HUDEP-2 (cell line): ENCODE results near the gene GPC5.
A peak's percentile ranks its signal among the peaks of the same experiment; 100 is the strongest.

Experiments used
- DNase-seq, 76 experiments: peaks; one replicate each; lab custom pipeline; 2025; ENCODE audit not compliant: unreplicated experiment in 76 of 76; lab: John Stamatoyannopoulos, UW

Gene GPC5

DNA sequence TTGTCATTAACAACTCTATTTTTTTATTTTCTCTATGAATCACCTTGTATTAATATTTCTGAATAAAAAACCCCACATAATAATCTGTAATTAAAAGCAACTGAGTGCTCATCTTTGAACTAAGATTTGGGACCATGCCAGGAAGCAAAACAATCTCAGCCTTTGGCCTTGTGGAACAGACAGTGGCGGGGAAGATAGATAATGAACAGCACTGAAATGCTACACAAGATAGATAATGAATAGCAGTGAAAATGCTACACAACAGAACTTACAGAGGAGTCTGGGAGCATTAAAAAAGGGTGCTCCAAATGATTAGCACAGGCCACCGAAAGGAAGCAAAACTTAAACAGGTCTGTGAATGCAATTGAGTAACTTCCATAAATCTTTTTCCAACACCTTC, 134.9 kb downstream of the GPC5 start:
- DNase-seq = peak in 39 of 76 experiments; percentile 3 to 72 (median 28)

DNA sequence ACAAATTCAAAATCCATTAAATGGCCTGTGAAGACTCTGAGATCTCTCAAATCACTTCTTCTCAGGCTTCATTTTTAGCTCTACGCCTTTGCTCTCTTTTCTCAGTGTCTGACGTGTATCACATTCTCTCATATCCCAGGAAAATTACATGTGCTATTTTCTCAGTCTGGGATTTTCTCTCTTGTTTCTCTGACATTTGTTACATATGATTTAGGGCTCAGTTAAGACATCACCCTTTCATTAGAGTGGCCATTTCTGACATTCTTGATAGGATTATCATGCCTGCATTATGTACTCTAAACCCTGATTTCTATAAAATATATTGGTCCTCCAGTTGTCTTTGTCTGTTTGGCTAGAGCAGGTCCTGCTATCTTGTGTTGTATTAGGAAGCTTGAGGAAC, 136.6 kb downstream of the GPC5 start:
- no peak for DNase-seq

DNA sequence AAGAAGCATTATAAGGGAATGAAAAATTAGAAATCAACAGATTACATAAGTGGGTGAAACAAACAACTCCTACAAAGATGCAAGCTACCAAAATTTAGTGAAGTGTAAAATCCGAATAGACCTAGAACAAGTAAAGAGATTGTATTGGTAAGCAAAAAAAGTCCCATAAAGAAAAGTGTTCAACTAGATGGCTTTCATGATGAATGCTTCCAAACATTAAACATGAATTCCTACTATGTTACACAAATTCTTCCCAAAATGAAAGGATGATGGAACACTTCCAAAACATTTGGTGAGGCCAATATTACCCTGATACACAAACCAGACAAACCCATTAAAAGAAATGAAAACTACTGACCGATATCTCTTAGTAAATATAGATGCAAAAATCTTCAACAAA, 139.0 kb downstream of the GPC5 start:
- DNase-seq = no peak

DNA sequence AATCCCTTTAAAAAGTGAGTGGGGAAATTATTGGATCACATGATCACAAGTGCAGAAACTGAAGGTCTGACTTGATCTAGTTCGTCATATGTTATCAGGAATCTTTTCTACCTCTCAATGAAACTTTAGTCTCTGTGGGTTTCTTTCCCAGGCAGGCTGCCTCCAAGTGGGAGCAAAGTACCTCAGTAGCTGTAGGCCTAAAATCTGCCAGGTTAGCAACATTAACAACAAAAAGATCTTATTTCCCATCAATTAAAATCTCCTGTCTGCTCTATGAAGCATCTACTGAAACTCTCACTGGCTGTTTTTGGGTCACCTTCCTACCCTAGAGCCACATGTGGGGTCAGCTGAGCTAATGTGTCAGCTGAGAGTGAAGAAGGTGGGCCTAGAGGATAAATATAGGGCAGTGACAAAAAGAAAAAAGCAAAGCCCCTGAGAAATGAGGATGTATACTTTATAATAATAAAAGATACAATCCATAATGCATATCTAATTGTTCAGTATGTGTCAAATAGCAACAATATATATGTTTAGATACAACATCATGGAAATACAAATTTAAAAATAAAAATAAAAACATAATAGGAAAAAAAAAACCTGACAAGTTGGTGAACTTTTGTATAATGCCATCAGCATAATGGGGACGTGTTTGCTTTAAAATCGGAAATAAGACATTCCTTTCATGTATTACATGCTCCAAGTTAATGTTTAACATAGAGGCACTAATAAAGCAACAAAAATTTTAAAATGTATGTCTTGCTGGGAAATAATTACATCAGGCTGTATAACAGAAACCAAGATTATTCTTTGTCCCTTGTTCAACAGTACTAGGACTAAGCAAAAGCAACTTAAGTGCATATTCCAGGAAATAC, 141.1 kb downstream of the GPC5 start:
- peak in 2 of 76 experiments; percentile 14 to 31 for DNase-seq

DNA sequence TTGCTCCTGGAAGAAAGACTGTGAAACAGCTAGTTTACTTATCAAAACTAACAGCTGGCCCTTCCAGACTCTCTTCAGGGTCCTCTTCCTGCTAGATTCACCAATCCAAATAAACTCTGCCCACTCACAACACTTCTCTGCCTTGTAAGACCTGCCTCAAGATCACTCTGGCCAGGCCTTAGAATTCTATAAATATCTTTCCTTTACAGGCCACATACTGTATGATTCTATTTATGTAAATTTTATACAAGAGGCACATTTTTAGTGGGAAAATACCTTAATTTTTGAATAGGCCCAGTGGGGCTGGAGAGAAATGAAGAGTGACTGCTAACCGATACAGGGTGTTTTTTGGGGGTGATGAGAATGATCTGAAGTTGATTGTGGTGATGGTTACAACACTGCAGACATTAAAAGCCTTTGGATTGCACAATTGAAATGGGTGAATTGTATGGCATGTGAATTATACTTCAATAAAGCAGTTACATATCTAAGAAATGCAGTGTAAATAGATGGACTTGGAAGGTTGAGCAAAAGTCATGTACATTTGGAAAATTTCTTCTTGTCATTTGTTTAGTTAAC, 141.8 kb downstream of the GPC5 start:
- DNase-seq = peak in 40 of 76 experiments; percentile 2 to 84 (median 30)

DNA sequence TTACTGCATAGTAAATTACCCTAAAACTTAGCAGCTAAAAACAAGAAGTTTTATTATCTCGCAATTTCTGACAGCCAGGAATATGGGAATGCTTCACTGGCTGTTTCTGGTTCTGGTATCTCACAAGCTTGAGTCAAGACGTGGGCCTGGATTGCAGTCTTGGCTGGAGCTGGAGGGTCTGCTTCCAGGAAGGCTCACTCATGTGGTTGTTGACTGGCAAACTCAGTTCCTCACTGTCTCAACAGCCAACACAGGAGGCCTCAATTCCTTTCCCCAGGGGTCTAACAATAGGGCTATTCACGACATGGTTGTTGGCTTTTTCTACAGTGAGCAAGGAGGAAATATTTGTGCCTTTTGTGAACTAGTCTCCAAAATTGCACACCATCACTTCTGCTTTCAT, 146.3 kb downstream of the GPC5 start:
- peak in 1 of 76 experiments; percentile 5 for DNase-seq

DNA sequence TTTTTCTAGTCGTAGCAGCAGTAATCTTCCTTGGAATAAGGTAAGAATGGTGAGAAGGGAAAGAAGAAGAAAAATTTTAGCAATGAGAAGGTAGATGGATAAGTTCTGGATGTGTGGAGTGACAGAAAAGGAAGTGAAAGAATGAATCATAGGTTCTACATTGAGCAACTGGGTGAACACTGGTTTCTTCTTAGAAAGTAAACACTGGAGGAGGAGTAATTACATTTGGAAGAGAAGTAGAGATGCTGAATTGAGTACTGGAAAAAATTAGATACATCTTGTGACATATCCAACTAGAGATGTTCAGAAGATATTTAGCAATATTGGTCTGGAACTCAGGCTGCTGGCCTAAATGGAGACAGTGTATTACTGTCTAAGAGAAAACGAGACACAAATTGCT, 148.5 kb downstream of the GPC5 start:
- DNase-seq = no peak

DNA sequence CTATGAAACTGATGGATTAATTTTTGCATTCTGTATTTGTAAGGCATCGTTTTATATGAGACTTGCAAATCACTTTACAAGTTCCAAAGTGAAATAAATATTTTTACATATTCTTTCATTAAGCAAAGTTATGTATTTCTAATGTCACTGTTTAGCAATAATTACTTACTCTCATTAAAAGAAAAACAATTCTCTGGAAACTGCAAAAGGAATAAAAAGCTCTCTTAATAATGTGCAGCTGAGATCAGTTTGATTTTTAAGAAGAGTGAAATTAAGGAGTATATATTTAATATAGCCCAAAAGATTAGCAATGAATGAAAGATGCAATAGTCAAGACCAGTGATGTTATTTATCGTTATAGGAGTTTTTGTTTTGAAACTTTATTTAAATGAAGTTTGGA, 155.2 kb downstream of the GPC5 start:
- DNase-seq = no peak

DNA sequence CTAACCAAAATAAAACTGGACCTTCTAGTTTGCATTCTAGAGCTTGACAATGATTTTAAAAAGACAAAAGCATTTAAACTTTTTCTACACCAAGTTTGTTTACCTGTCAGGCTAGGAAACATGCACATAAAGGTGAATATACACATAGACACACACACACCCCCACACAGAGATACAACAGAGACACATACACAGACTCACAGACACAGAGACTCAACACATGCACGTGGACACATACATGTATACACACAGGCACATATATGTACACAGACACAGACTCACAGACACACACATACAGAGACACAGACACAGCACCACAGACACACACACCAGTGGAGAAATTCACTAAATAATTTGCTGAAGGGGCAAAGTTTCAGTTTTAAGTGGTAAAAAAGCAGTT, 155.7 kb downstream of the GPC5 start:
- DNase-seq = no peak

DNA sequence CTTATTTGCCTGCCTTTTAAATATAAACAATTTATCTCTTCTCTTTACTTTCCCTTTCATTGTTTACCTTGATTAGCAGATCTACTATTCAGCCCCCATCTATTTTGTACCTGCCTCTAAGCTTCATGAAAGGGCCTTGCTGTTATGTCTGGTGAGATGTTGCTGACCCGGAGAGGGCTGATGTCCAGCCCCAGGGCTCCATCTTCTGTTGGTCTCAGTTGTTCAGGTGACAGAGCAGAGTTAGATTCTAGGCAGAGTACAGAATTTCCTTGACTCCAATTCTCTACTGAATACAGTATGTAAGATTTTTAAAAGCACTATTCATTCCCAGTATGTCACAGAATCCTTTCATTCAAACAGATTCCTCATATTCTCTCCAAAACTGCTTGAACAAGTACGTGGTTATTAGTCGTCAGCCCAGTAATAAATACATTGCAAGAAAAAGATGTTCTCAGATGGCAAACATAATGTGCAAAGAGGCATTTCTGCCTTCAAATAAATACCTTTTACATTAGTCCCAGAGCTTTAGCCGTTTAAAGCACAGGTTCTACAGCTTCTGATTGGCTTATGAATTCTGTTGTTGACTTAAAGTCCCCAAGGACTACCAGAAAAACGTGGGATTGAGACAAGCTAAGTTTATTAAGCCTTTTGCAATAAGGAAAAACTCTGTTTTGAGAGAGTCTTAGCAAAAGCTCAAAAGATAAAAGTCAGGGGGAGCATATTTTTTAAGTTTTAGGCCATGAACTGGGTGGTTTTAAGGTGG, 159.1 kb downstream of the GPC5 start:
- DNase-seq = peak in 1 of 76 experiments; percentile 3

DNA sequence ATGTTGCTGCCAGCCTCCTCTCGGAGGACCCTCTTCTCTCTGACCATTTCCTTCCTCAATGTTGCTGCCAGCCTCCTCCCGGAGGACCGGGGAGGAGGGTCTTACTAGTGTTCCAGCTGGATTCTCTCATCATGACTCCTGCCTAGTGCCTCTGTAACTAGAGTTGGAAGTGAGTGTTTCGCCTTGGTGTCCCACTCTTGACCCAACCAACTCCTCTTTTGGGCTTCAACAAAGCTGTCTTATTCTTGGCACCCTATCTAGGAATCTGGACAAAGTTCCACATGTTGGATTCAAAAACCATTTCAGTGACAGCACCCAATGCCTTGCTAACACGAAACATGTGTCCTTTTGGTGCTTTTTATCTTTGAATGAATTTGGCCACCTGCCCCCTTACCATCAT, 165.4 kb downstream of the GPC5 start:
- DNase-seq = no peak

DNA sequence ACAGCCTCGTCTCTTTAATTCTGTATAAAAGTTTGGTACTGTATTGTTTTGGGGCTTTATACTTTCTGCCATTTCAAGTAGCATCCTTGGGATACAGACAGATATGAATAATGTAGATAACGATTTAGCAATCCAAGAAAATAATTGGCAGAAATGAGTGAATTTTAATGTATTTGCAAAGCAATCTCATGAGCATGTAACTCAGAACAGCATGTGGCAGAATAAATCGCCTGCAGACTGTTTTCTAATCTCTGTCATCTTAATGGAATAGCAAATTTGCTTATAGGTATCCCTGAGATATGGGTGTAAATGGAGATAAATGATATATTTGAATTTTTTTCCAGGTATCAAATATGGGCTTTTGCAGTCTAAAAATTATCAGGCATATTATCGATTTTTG, 166.0 kb downstream of the GPC5 start:
- DNase-seq = no peak

DNA sequence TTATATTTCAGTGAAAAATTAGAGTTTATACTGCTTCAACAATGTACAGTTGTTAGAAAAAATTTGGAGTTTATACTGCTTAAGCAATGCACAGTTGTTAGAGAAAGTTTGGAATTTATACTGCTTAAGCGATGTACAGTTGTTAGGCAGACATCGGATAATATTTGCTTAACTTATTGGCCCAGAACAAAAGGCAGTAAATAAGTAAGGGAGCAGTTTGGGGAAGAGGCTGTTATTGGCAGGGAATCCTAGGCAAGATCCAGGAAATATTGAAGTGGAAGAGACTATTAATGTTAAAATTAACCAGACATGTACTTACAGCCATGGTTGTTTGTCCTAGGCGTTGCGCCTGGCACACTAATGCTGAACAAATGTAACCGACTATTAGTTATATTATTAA, 166.9 kb downstream of the GPC5 start:
- DNase-seq = no peak

DNA sequence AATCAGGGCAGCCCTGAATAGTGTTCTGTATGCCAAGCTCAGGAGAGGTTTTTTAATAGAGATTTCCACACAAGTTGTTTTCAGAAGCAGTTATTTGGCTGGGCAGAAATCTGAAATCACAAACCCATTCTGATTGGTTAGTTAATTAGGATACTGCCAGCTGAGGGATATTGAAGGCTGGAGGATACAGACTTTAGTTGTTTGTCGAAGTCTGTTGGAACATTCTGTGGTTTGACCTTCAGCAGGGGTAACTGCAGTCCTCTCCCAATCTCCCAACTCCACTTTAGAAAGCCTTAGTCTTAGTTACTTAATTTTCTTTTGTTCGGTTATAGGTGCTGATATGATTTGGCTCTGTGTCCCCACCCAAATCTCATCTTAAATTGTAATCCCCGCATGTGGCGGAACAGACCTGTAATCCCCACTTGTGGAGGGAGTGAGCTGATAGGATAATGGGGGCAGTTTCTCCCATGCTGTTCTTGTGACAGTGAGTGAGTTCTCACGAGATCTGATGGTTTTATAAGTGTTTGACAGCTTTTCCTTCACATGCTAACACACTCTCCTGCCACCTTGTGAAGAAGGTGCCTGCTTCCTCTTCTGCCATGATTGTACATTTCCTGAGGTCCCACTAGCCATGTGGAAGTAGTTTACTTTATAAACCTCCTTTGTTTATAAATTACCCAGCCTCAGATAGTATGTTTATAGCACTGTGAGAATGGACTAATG, 169.2 kb downstream of the GPC5 start:
- DNase-seq = no peak

DNA sequence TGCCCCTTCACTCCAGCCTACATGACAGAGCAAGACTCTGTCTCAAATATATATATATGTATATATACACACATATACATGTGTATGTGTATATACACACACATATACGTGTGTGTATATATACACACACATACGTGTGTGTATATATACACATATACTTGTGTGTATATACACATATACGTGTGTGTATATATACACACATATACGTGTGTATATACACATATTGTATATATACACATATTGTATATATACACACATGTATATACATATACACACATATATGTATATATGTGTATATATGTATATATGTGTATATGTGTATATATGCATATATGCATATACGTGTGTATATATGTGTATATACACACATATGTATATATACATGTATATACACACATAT, 173.3 kb downstream of the GPC5 start:
- no peak for DNase-seq

DNA sequence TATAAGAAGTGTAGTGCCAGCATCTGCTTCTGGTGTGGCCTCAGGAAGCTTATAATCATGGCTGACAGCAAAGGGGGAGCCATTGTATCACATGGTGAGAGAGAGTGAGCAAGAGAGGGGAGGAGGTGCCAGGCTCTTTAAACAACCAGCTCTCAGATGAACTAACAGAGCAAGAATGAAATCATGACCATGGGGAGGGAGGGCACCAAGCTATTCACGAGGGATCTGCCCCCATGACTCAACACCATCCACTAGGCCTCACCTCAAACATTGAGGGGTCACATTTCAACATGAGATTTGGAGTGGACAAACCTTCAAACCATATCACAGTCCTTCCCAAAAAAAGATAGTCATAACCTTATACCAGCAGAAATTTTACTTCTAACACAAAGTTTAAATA, 174.0 kb downstream of the GPC5 start:
- DNase-seq = no peak

DNA sequence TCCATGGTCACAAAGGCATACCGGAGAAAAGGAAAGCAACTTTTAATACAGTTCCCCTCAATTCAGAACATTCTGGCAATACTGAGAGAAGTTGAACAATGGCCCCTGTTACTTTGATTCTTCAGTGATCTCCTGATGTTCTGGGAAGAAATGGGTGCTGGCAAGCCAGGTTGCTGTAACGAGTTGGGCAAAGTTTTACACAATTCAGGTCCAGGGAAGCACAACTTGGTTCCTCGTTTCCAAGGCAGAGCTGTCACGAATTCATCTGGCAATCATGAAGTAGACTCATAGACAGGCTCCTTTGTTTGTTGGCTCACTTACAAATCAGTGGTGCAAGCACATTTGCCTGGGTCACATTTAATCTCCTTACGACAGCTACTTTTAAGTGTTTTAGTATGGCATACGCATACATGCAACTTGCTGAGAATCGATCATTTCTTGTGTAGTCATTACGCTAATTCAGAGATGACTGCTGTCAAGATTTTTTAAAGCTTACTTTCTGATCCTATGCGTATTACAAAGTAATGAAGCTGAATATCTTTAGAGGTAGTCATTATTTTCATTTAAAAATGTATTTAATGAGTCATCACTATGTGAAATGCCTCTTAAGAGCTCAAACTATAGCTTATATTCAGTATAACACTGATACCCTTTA, 174.7 kb downstream of the GPC5 start:
- no peak for DNase-seq

DNA sequence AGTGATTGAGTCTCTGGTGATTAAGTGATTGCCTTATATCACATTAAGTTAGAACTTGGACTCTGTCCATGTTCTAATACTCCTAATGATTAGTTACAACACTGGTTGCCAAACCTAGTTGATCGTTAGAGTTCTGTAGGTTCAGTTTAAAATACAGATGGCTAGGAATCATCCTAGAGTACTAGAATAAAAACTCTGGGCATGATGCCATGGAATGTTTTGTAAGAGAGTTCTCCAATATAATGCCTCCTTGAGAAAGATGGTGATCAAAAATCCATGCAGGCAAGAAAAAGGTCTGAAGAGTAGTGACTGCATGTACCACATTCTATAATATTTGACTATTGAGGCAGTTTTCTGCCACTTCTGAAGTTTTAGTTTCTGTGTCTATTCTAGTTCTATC, 176.3 kb downstream of the GPC5 start:
- no peak for DNase-seq

DNA sequence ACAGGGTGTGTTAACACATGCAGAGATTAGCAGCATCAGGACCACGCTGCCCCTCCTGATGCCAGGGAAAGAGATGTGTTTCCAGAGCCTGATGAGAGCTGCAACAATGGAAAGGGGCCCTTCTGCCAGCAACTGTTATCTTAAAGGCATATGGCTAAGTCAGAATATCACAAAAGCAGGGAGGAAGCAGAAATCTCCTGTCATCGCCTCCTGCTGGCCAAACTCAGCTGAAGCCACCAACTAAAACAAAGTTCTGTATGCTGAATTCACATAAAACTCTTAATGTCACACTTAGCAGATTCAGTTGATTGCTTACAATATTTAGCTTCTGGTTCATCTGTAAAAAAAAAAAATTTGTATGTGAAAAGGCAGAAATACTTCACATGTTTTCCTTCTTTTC, 178.2 kb downstream of the GPC5 start:
- DNase-seq = peak in 14 of 76 experiments; percentile 1 to 24 (median 8)

DNA sequence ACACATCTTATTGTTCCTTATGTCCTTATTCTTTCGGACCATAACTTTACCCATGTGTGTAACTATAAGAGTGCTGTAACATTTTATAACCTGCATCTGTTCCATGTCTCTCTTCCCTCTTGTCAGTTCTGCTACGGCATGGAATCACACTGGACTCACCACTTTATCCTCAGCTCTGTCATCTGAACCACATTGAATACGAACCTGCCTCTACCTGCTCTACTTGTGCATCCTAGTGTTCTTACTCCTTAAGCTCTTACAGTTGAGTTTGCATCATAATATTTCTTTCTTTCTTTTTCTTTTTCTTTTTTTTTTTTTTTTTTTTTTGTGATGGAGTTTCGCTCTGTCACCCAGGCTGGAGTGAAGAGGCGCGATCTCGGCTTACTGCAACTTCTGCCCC, 180.9 kb downstream of the GPC5 start:
- DNase-seq = no peak
